Adrenal gland (tissue), 12 donors: ENCODE results near the gene TRAF2. TPM values are rescaled to one million over a fixed set of nuclear protein-coding genes. Genes with fewer than 3 reads are reported as not detected.

Experiments used
- DNase-seq, 7 donors: peaks; one replicate each; pipeline ENCODE4 v3.0.0-alpha.2; 2019 to 2020
- H3K27ac ChIP-seq, 5 donors: fragments of 200-600 bp; sonication (generic) in 4 of 5; 1 replicate in 3 of 5; 2 replicates in 2 of 5; pipeline versions ENCODE4 v1.5.1 to v1.8.0; 2016 to 2020; ENCODE audit warnings: mild to moderate bottlenecking in 1 of 5
- H3K27me3 ChIP-seq: fragments of 200-600 bp; 2 replicates; pipeline ENCODE4 v1.8.0; 2021
- H3K36me3 ChIP-seq, 2 donors: fragments of 200-600 bp; replicated peaks in 1 of 2; 1 replicate in 1 of 2; 2 replicates in 1 of 2; pipeline versions ENCODE4 v1.5.1 to v1.8.0; 2018 to 2022
- H3K4me1 ChIP-seq, 2 donors: fragments of 200-600 bp; replicated peaks in 1 of 2; 1 replicate in 1 of 2; 2 replicates in 1 of 2; pipeline versions ENCODE4 v1.5.1 to v1.8.0; 2018 to 2021
- H3K4me3 ChIP-seq, 4 donors: fragments of 200-600 bp; sonication (generic) in 3 of 4; one replicate each; pipeline ENCODE4 v1.5.1; 2016 to 2018
- H3K9me3 ChIP-seq, 3 donors: fragments of 200-600 bp; sonication (generic) in 1 of 3; replicated peaks in 1 of 3; 1 replicate in 2 of 3; 2 replicates in 1 of 3; pipeline versions ENCODE4 v1.5.1 to v1.8.0; 2016 to 2021
- CTCF ChIP-seq, 6 experiments: fragments of 450-650 bp in 4 of 6; fragments of 200-600 bp in 2 of 6; sonication (generic) in 1 of 6; IDR thresholded peaks; 1 replicate in 5 of 6; 2 replicates in 1 of 6; pipeline versions ENCODE4 v1.5.1 to v1.8.0; 2016 to 2021; ENCODE audit warnings: antibody characterized with exemption in 6 of 6, mild to moderate bottlenecking in 2 of 6, moderate library complexity in 1 of 6
- POLR2A ChIP-seq, 2 donors: fragments of 450-650 bp; IDR thresholded peaks; one replicate each; pipeline ENCODE4 v1.6.1; 2017; ENCODE audit warnings: antibody characterized with exemption in 2 of 2, mild to moderate bottlenecking in 2 of 2, moderate library complexity in 1 of 2
- WGBS, 4 donors: extraction: QIAGEN DNeasy Blood & Tissue Kit in 2 of 4; methylation state at CpG; one replicate each; pipeline versions ENCODE4 v1.1.5 to v1.1.7; 2013 to 2017; 5-methylcytosine and 5-hydroxymethylcytosine counted together
- intact Hi-C, 2 donors: fragments of 100-400 bp; cut with DNase I; formaldehyde crosslinking; loops; one replicate each; pipeline versions ENCODE4 v1.14.1 to v1.15.0; 2022 to 2023
- polyA plus RNA-seq, 3 donors: library from polyadenylated mRNA; stranded (reverse); fragments of 200-250 nt in 2 of 3; fragments of 350-450 nt in 1 of 3; fragmentation: Illumina TruSeq in 1 of 3; extraction: RNeasy Lipid Tissue Mini Kit (QIAGEN cat#74804) in 1 of 3; gene quantifications; one replicate each; pipeline ENCODE4 v1.2.3, GENCODE V29; 2013 to 2014
- total RNA-seq, 9 donors: library from RNA; depleted of rRNA in 4 of 9; stranded (reverse); fragments of >200 nt in 4 of 9; fragments of 120-200 nt in 1 of 9; fragmentation: NEBNext Ultra II Directional in 1 of 9; extraction: Animal tissue kit (Norgen Biotek cat#: 25700) in 1 of 9; gene quantifications; one replicate each; pipeline versions ENCODE4 v1.1.0 to v1.2.4, GENCODE V29; 2013 to 2023
- donor health status: healthy with polysubstance abuse.
- donor health status: Bipolar disorder and iron deficiency.
- donor health status: DM: yes; HTN: yes; CAD: no.
- donor health status: DM: no; HTN: no; CAD: no.
- donor health status: DM: no; HTN: no; CAD: no.
- donor health status: DM: yes; HTN: yes; CAD: no.

TRAF2 gene
- total and polyA plus RNA-seq, 12 donors: 3.4 to 24.7 (median 10.6) TPM

- Histone ChIP-seq H3K36me3 (no peaks in the 10 kb centered on the region), H3K9me3 (no peaks in the 10 kb centered on the region), H3K27ac (no peak overlapping the region), H3K4me1 (peaks cover 0 to 8% of the 10 kb centered on the region in 2 donors), H3K27me3 (no peaks in the 10 kb centered on the region), H3K4me3 (no peak overlapping the region)
- no peak for DNase-seq
- WGBS, 4 donors: 74 to 80% (median 75%) methylated on average over 7 to 17 of the region's 17 CpGs
- intact Hi-C loops: no loop called here
- no peak for TF ChIP-seq POLR2A (IDR thresholded peaks at IDR 0.05)
- no peak for TF ChIP-seq CTCF (IDR thresholded peaks at IDR 0.05)
These were observed 82.2 kb downstream of the TRAF2 start for GRCh38 chr9:136968333-136969127.

DNA sequence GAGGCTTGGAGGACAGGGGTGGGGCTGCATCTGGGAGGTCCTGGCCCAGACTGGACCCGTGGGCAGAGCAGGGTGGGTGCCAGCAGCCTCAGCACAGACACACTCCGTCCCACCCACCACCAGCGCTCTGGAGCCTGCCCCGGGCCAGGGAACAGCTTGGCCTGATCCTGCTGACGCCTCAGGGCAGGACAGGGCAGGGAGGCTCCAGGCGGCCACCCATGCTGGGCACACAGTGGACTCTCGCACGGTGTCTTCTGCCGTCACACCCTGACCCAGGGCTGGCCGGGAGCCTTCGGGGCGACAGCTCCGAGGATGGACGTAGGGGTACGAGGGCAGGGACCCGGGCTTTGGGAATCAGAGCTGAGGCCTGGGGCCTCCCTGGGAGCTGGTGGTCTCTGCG is 82.8 kb downstream of the TRAF2 start:
- TF ChIP-seq CTCF (IDR thresholded peaks at IDR 0.05): no peak
- no peak for TF ChIP-seq POLR2A (IDR thresholded peaks at IDR 0.05)
- no peak overlapping the region for H3K27ac ChIP-seq
- no peak overlapping the region for H3K4me3 ChIP-seq
- no peaks in the 10 kb centered on the region for H3K36me3 ChIP-seq
- no peak for DNase-seq
- intact Hi-C loops: no loop called here
- no peaks in the 10 kb centered on the region for H3K27me3 ChIP-seq
- peaks cover 0 to 8% of the 10 kb centered on the region in 2 donors for H3K4me1 ChIP-seq
- WGBS, 4 donors: 75 to 93% (median 85%) methylated on average over 3 to 17 of the region's 17 CpGs
- H3K9me3 ChIP-seq: no peaks in the 10 kb centered on the region

- Histone ChIP-seq H3K36me3 (no peaks in the 10 kb centered on the region), H3K4me1 (peaks cover 0 to 9% of the 10 kb centered on the region in 2 donors), H3K4me3 (no peak overlapping the region), H3K9me3 (no peaks in the 10 kb centered on the region), H3K27ac (no peak overlapping the region), H3K27me3 (no peaks in the 10 kb centered on the region)
- TF ChIP-seq CTCF (IDR thresholded peaks at IDR 0.05): no peak
- no peak for TF ChIP-seq POLR2A (IDR thresholded peaks at IDR 0.05)
- 74 to 83% (median 81%) methylated on average over 2 to 5 of the region's 5 CpGs for WGBS, 4 donors
- intact Hi-C loops: no loop called here
- DNase-seq: no peak
These were observed 83.5 kb downstream of the TRAF2 start for GRCh38 chr9:136969774-136970173.

DNA sequence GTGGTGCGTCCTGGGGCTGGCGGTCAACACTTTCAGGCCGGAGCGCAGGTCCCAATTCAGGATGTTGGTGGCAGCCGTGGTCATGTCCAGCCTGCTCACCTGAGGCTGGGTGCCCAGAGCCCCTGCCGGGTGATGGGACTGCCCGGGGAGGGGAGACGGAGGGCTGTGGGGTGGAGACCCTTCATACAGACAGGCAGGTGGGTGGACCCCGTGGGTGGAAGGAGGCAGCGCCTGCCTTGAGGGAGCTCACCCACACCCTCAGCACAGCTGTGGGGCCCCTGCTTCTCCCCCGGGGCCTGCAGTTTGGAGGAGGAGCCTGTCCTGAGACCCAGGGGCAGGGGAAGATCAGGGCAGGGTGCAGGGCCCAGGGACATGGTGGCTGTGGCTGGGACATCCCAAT is 84.0 kb downstream of the TRAF2 start:
- no peak for DNase-seq
- H3K9me3 ChIP-seq: no peaks in the 10 kb centered on the region
- intact Hi-C loops: no loop called here
- no peaks in the 10 kb centered on the region for H3K27me3 ChIP-seq
- 79 to 84% (median 81%) methylated on average over 2 to 11 of the region's 11 CpGs for WGBS, 4 donors
- TF ChIP-seq CTCF (IDR thresholded peaks at IDR 0.05): no peak
- no peak for TF ChIP-seq POLR2A (IDR thresholded peaks at IDR 0.05)
- H3K4me1 ChIP-seq: peaks cover 0 to 12% of the 10 kb centered on the region in 2 donors
- no peak overlapping the region for H3K27ac ChIP-seq
- H3K4me3 ChIP-seq: no peak overlapping the region
- no peaks in the 10 kb centered on the region for H3K36me3 ChIP-seq
